HEK293T (cell line): ENCODE data around the gene SEPSECS.

Source experiments
- CTCF ChIA-PET: fragments of 350-600 bp; formaldehyde crosslinking; extraction: SDS; loops from one replicate; lab custom pipeline; 2021; ENCODE audit warnings: antibody characterized with exemption, inconsistent platforms; lab: Yijun Ruan, JAX
- POLR2A ChIA-PET: fragments of 350-600 bp; formaldehyde crosslinking; extraction: SDS; loops from one replicate; lab custom pipeline; 2020; ENCODE audit warnings: antibody characterized with exemption, inconsistent platforms; lab: Yijun Ruan, JAX
- DNase-seq: peaks from one replicate; pipeline ENCODE4 v3.0.0; 2012; ENCODE audit warnings: mixed read lengths; ENCODE audit errors: extremely low spot score
- ARNT ChIP-seq: fragments of 450-650 bp; IDR thresholded peaks from 2 replicates; pipeline ENCODE4 v1.6.1; 2017; ENCODE audit warnings: mild to moderate bottlenecking
- BHLHE40 ChIP-seq: fragments of 450-650 bp; IDR thresholded peaks from 2 replicates; pipeline ENCODE4 v1.6.1; 2016; ENCODE audit warnings: mild to moderate bottlenecking, moderate library complexity, borderline replicate concordance
- CTBP1 ChIP-seq: fragments of 450-650 bp; IDR thresholded peaks from 2 replicates; pipeline ENCODE4 v1.6.1; 2016; ENCODE audit warnings: borderline replicate concordance
- ELF4 ChIP-seq: fragments of 450-650 bp; IDR thresholded peaks from 2 replicates; pipeline ENCODE4 v1.6.1; 2017; ENCODE audit warnings: antibody characterized with exemption
- FOXA1 ChIP-seq: fragments of 450-650 bp; IDR thresholded peaks from 2 replicates; pipeline ENCODE4 v1.6.1; 2016; ENCODE audit warnings: mild to moderate bottlenecking
- FOXK2 ChIP-seq: fragments of 450-650 bp; IDR thresholded peaks from 2 replicates; pipeline ENCODE4 v1.6.1; 2016; ENCODE audit warnings: mild to moderate bottlenecking
- FOXM1 ChIP-seq: fragments of 450-650 bp; IDR thresholded peaks from 2 replicates; pipeline ENCODE4 v1.6.1; 2017; ENCODE audit warnings: mild to moderate bottlenecking, borderline replicate concordance
- HDGF ChIP-seq: fragments of 450-650 bp; IDR thresholded peaks from 2 replicates; pipeline ENCODE4 v1.6.1; 2017; ENCODE audit warnings: antibody characterized with exemption, borderline replicate concordance
- L3MBTL2 ChIP-seq: fragments of 450-650 bp; conservative IDR thresholded peaks from 2 replicates; pipeline ENCODE4 v1.6.1; 2016; ENCODE audit warnings: mild to moderate bottlenecking
- LEF1 ChIP-seq: fragments of 450-650 bp; IDR thresholded peaks from 2 replicates; pipeline ENCODE4 v1.6.1; 2017; ENCODE audit warnings: mild to moderate bottlenecking, borderline replicate concordance
- NFRKB ChIP-seq: fragments of 450-650 bp; IDR thresholded peaks from 2 replicates; pipeline ENCODE4 v1.6.1; 2016; ENCODE audit warnings: mild to moderate bottlenecking, moderate library complexity
- SP1 ChIP-seq: fragments of 450-650 bp; IDR thresholded peaks from 2 replicates; pipeline ENCODE4 v1.6.1; 2017
- SUZ12 ChIP-seq: fragments of 450-650 bp; IDR thresholded peaks from 2 replicates; pipeline ENCODE4 v1.6.1; 2016; ENCODE audit warnings: mild to moderate bottlenecking
- TARDBP ChIP-seq: fragments of 450-650 bp; IDR thresholded peaks from 2 replicates; pipeline ENCODE4 v1.6.1; 2016
- ZNF384 ChIP-seq: fragments of 450-650 bp; IDR thresholded peaks from 2 replicates; pipeline ENCODE4 v1.6.1; 2016
- TF ChIP-seq, protein P1 (sequence below): fragments of 450-650 bp; IDR thresholded peaks from 2 replicates; pipeline ENCODE4 v1.6.1; 2016

SEPSECS gene

DNA sequence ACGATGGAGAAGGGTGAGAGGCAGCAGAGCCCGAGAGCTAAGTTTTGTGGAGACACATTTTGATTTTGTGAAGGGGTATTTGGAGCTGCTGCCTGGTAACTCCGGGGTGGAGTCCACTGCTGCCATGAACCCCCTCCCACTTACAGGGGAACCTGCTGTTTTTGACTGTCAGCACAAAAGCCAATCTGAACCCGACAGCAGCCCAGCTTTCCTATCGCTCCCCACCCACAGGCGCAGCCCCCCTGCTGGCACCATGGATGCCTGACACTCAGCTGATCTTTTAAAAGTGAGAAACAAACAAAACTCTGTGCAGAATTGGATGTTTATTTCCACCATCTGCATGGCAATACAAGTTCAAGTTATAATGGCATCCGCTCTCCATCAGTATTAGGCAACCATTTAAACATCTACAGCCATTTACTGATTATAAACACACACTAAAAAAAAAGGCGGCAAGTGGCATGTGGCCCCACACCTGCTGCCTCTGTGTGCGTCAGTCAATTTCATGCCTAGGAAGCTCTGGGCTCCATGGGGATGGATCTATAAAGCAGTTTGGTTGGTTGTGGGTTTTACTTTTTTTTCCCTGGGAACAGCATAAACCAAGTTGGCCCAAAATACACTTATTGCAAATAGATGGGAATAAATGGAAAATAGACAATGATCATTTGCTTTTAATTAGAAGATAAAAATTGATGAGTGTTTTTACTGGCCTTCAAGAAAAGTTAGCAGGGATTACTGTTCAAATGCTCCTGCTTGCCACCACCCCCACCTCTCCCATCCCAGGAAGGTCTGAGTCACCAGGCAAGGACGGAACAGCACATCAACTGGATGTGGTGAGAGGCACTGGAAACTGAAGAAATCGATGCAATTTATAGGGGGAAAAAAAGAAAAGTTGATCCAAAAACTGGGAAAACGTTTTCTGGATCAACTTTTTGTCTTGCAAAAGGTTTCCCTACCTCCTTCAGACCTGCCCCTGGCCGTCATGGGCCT, 46.0 kb downstream of the SEPSECS start:
- CTCF ChIA-PET: no interaction called here
- no peak for TF ChIP-seq SP1
- TF ChIP-seq CTBP1: no peak
- TF ChIP-seq L3MBTL2: 0 out of 2 replicates have a peak, but pooled peaks have one; percentile 11
- no peak for TF ChIP-seq LEF1
- TF ChIP-seq ZNF384: no peak
- no peak for TF ChIP-seq FOXK2
- DNase-seq: no peak
- POLR2A ChIA-PET: no interaction called here

DNA sequence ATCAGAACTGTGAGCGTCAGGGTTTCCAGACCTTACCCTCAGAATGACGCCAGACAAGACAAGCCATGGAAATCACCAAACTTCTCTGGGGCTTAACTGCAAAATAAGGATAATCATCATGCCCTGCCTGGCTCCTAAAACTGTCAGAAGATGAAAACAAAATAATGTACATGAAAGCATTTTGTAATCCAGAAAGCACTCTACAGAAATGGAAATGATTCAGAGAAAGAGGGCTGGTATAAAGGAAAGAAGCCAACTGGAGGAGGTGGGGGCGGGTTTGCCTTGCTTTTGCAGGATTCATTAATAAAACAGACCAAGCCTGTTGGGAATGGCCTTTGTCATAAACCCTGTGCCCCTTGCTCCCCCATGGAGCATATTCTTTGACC, 47.3 kb downstream of the SEPSECS start:
- ChIA-PET CTCF (no interaction called here), POLR2A (no interaction called here)
- DNase-seq: no peak
- TF ChIP-seq BHLHE40 (no peak), ARNT (no peak), CTBP1 (no peak), FOXM1 (no peak), NFRKB (no peak), L3MBTL2 (no peak), FOXA1 (no peak), FOXK2 (no peak), HDGF (no peak), TARDBP (no peak), SP1 (no peak)
- TF ChIP-seq, protein P1, sequence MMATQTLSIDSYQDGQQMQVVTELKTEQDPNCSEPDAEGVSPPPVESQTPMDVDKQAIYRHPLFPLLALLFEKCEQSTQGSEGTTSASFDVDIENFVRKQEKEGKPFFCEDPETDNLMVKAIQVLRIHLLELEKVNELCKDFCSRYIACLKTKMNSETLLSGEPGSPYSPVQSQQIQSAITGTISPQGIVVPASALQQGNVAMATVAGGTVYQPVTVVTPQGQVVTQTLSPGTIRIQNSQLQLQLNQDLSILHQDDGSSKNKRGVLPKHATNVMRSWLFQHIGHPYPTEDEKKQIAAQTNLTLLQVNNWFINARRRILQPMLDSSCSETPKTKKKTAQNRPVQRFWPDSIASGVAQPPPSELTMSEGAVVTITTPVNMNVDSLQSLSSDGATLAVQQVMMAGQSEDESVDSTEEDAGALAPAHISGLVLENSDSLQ: no peak

DNA sequence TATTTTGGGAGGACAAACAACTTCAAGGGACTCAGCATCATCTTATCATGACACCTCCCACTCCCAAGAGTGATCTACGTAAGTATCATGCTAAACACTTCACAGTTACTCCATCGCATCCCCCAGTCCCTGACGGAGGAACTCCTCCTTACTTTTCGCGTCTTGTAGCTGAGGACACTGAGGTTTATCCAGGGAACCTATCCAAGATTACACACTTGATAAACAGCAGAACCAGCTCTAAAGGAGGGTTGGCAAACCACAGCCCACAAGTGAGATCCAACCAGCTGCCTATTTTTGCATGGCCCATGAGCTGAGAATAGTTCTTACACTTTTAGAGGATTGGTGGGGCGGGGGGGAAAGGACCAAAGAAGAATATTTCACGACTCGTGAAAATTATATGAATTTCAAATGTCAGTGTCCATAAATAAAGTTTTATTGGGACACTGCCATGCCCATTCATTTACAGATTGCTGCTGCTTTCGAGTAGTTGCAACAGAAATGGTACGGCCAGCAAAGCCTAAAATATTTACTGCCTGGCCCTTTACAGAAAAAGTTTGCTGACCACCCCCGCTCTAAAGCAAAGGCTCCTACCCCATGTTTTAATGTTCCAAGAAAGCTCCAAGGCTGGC, 47.8 kb downstream of the SEPSECS start:
- CTCF ChIA-PET: no interaction called here
- POLR2A ChIA-PET: no interaction called here
- TF ChIP-seq BHLHE40 (no peak), ZNF384 (no peak), HDGF (no peak), ELF4 (no peak), NFRKB (no peak)
- DNase-seq: no peak

DNA sequence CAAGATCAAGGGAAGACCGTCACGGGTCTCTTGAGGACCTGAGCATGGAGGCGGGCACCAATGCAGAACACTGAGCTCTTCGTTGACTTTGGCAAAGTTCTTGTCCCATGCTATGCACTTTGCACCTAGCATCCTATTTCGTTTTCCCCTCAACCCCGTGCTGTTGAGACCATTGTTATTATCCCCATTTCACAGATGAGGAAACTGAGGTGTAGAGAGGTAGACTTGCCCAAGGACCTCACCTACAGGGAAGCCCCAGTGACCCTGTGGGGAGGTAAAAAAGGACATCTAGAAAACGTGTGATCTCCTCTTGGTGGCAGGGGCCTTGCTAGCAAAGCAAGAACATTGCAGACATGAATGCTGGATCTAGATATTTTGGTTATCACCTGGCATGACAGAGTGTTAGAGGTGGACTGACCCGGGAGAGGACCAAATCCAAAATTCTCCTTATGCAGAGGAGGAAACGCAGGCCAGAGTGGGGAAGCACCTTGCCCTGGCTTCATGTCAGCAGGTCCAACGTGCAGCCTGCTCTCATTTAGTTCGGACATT, 48.5 kb downstream of the SEPSECS start:
- no peak for DNase-seq
- ChIA-PET POLR2A (no interaction called here), CTCF (no interaction called here)
- TF ChIP-seq L3MBTL2 (no peak), HDGF (no peak), CTBP1 (no peak), NFRKB (no peak), BHLHE40 (no peak), FOXK2 (no peak), ARNT (no peak), ZNF384 (no peak), ELF4 (no peak), SP1 (no peak), FOXA1 (no peak), SUZ12 (no peak), TARDBP (no peak), LEF1 (no peak), FOXM1 (no peak)
- TF ChIP-seq, protein P1: no peak

DNA sequence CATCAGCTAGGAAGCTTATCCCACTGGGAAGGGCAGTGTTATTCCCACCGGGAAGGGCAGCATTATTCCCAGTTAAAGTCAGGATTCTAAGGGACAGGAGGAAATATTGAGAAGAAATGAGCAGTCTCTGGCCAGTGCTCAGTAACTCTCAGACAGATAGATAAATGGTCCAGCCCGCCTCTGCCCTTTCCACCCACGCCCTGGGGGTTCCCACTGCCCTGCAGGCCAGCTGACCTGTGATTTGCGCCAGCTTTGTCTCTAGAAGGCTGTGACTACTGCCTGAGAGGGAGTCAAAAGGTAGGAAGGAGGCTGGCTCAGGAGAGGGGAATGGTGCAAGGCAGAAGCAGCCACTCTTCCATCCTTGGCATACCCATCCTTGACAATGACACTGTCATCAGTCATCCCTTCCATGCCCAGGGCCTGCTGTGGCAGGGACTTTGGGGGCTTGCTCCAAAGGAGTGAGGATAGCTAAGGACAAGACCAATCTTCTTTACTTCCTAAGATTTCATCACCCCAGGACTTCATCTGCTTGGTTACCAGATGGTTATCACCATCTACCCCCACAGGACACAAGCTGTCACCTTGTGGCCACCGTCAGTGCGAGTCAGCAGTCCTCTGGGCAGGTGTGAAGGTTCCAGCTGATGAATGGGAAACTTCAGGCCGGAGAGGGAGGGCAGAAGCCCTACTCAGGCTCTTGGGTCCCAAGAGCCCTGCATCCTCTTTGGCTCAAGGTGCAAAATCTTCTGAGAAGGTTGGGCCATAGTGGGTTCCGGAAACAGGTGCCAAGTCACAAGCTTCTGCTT, 49.5 kb downstream of the SEPSECS start:
- DNase-seq: no peak
- POLR2A ChIA-PET: no interaction called here
- TF ChIP-seq ELF4 (no peak), TARDBP (no peak), ZNF384 (no peak), ARNT (no peak)
- CTCF ChIA-PET: no interaction called here

DNA sequence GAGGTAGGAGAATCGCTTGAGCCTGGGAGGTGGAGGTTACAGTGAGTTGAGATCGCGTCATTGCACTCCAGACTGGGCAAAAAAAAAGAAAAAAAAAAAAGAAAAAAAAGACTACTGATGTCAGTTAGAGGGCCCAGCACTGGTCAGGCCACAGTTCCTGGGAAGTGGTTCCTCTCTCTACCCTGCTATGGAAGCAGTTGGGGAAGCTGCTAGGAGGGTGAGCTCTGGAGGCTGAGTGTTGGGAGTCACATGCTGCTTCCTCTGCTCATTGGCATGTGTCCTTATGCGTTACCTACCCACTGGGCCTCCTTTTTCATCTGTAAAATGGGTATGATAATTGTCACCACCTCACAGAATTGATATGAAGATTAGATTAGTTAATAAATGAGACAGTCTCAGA, 50.7 kb downstream of the SEPSECS start:
- ChIA-PET CTCF (interaction anchor here (0.6 kb wide), 1 partner anchor 47 kb away, joined by 3 read pairs; no protein-coding TSS in a partner anchor), POLR2A (no interaction called here)
- DNase-seq: no peak
- TF ChIP-seq LEF1 (no peak), ARNT (no peak), SUZ12 (no peak), ELF4 (no peak), NFRKB (no peak), SP1 (no peak), TARDBP (no peak), FOXM1 (no peak), BHLHE40 (no peak), L3MBTL2 (no peak), FOXA1 (no peak)
- TF ChIP-seq, protein P1: no peak
